GM21367 (cell line): ENCODE measurements around the gene RPS6KL1.
A peak's percentile ranks its signal among the peaks of the same experiment; 100 is the strongest.

ENCODE experiments used
- ATAC-seq: cut with Tn5 transposase; IDR thresholded peaks from one replicate; pipeline ENCODE4 v1.9.1; 2021; ENCODE audit not compliant: unreplicated experiment

The RPS6KL1 gene

DNA sequence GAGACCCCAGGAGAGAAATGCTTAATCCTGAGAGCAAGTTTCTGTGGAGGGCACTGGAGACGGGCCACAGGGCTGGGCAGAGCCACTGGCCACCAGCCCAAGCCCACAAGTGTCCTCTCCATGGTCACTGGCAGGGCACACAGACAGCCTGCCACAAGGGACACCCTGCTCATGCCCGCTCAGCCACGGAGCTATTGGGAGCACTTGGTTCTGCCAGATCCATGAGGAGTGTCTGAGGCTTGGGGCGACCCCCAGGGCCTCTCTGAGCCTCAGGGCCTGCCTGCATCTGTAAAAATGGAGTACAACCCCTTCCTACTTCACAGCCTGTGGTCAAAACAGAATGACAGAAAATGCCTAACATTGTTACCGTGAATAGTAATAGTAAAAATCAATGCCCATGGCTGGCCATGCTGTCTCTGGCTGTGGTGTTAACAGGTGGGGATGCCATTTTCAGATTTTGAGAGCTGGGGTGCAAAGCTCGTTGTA lies 29.2 kb upstream of the RPS6KL1 start:
- ATAC-seq, result no peak

DNA sequence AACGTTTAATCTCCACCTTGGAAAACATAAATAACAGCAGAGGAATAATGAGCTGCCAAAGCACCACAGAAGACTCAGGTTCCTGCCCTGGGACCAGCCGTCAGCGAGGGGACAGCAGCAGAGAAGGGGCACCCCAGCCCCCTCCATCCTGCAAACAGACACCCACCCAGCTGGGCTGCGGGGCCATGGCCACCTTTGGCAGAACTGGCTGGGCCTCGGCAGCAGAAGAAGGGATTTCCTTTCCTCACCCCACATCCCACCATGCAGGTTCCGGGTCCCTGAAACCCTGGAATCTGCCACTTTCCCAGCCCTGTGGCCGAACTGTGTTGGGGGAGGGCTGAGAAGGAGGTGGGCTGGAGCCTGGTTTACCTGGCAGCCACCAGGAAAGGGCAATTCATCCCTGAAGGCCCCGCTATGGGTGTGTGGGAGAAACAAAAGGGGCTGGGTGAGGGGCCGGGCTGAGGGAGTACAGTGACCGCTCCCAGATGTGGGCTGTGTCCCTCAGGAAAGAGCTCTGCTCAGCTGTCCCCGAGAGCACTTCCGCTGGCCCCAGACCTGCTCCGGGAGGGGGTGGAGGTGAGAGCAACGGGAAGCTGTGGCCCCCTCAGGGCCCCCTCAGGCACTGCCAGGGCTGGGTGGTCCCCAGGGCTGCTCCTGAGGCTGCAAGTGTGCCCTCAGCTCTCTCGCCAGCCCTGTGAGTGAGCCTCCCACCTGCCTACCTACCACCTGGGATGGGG lies 28.6 kb upstream of the RPS6KL1 start:
- no peak for ATAC-seq

DNA sequence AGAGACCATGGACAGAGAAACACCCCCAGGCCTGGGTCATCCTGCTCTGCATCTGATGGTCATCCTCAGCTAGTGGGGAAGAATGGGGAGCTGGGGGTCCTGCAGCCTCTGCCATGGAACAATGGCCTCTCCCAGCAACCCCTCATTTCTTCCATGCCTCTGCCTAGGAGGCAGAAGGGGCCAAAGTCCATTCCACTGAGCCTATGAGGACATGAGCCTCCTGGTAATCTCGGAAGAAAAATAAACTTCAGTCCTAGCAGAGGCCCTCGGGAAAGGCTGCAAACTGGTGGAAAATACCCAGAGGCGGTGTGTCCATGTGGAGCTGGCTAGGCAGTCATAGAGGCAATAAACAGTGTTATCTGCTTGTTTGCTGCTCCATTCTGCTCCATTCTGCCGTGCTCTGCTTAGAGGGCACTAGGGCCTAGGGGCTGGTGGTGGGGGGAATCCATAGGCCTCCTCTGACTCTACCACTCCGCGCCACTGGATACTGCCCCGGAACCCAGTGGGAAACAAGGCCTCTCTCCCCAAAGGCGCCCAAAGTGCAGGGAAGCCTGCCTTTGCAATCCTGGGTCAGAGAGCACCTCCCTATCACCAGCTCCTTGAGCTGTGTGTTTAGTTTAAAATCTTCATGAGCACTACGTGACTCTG lies 27.9 kb upstream of the RPS6KL1 start:
- ATAC-seq, result no peak

DNA sequence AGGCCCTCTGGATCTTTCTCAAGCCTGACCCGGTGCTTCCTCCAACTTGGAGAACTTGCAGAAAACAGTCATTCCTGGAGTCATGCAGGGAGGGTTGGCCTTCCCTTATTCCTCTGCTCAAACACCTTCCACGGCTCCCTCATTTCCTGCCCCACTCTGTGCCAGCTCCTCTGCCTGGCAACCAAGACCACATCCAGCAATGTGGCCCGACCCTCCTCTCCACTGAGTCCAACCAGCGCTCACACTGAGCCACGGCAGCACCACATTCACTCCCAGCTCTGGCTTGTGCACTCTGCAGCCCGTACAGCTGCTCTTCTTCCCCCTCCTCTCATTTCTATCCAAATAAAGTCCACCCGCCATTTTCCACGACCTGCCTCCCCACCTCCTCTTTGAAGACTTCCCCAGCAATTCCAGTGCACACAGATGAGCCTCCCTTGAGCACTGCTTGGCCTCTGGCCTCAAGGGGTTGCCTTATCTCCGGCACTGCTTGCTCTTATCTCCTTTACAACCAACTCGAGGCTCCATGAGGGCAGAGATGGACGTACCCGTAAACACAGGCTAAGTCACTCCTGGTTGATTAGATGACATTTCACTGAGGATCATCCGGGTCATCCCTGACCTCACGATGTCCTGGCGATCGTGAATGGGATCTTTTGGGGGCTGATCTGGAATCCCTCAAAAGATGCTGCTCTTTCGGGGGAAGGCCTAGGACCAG lies 27.0 kb upstream of the RPS6KL1 start:
- no peak for ATAC-seq

DNA sequence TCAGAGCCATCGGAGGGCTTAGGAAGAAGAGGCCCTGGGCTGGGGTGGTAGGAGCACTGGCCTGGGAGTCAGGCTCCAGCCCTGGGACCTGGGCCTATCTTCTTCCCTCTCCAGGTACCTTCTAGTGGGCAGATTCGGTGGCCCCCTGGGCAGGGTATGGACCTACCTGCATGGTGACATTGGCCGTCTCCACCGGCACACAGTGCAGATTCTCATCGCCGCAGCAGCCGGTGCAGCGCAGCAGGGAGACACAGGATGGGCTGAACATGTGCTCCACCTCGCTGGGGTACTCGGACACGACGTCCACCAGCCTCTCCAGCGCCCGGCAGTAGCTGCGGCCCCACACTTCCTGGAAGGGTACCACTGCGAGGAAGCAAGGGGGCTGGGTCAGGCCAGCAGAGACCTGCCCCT lies 26.1 kb upstream of the RPS6KL1 start:
- ATAC-seq, result no peak

DNA sequence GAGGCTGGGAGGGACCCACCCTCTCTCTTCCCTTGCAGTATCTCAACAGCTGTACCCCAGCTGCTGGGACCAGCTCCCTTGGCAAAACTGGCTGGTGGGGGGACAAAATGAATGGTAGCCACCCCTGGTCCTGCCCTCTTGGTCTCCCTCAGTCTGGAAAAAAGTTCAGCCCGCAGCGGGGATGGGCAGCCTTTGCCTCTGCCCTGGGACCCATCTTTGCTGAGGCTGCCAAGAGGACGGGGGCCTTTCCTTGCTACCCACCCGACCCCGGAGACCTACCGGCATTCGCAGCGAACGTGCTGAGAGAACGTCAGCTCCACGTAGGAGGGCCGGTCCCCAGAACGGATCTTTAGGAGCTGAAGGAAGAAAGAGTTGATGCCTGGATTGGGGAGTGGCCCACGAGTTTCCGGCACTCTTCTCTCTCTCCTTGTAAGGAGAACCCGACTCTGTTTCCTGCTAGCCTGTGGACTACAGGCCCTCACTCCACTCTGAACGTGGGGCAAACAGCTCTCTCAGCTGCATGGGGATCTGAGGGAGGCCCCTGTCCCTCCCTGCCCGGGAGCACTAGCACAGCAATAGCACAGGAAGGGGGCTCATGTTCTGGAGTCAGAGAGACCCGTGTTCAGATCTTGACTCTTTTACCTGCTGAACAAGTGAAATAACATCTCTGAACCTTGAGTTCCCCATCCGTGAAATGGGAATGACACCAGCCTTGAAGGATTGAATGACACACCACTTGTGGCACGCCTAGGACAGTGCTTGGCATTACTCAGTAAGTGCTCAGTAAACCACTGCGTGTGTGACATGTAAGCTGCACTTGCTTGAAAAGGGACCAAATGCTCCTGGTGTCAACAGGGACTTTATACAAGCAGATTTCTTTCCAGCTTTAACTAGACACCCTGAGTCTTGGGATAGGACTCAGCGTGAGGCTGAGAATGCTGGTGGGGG lies 25.4 kb upstream of the RPS6KL1 start:
- ATAC-seq, result no peak

DNA sequence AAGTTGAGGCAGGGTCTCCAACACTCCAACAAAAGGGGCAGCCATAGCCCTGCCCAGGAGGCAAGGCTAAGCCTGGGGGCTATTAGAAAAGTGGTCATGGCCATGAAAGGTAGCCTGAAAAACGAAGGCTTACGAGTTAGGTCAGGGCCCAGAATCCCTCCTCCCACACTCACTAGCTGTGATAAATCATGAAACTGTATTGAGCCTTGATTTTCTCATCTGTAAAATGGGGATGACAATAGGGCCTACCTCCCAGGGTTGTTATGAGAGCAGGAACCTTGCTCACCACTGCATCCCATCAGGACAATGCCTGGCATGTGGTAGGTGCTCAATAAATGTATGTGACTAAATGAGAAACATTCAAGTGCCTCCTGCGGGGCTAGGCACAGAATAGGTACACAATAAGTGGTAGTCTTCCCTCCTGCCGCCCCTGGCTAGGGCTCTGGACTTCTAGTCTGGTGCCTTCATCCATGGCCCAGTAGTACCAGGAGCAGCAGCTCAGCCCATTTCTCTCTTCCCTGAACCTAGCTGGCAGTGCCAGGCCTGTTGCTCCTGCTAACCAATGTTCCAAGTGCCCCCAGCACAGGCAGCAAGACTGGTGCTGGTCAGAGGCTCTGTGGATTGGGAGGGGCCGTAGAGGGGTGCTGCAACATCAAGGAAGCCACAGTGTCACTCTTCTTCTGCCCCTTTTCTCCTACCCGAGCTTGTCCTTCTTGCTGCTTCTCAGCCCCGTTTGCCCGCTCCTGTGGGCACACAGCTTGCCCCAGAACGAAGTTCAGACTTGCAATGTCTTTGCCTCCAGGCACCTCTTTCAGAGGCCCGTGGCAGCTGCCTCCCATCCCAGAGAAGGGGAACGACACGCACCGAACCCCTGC lies 24.5 kb upstream of the RPS6KL1 start:
- ATAC-seq, result no peak

DNA sequence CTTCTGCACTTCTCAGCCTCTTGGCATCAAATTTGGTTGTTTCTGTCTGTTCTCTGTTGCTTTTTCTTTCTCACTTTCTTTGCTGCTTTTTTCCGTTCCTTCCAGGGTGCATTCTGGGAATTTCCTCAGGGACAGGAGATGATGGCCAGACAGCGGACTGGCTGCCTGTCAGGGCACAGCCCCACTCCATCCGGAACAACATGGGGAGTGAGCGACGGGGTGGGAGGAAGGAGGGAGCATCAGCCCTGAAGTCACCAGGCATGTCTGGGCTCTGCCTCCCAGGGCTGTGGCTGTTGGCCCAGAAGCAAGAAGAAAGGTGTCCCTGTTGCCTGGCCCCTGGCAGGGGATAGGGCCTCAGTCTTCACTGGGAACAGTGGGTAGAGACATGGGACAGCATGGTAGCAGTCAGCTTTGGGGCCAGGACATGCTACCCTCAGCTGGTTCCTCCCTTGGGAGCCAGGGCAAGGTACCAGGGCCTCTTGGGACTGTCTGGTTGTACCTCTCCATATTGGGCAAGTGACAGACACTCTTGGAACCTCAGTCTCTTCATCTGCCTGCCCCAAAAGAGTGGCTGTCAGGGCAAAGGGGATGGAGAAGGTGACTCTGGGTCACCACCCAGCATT lies 23.7 kb upstream of the RPS6KL1 start:
- ATAC-seq, result no peak

DNA sequence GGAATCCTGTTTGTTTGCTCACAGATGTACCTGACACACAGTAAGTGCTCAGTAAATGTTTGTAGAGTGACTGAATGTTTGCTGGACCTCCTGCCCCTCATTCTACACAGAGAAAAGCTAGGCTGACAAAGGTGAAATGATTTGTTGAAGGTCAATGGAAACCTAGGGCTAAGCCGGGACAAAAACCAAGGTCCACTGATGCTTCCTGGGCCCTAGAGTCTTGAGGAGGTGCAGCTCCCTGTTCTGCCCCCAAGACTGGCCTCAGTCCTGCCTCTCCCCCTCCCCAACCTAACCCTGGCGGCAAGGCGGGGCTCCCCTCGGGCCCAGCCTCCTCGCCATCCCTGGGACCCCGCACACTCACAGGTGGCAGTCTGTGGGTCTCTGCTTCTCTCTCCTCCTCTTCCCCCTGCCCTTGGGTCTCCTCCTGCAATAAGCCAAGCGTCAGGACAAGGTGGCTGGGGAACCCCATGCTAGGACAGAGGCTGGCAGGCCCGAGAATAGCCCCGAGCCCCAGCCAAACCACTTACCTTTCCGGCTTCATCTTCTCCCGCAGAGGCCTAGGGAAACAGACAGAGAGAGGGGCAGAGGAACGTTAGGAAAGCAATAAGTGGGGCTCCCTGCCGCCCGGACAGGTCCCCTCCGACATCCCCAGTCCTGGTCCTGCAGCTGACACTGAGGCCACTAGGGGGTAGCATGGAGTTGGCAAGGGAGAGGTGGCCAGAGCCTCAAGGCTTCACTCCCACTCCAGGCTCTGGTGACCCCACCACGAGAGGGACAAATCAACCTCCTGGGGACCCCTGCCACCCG lies 23.0 kb upstream of the RPS6KL1 start:
- no peak for ATAC-seq

DNA sequence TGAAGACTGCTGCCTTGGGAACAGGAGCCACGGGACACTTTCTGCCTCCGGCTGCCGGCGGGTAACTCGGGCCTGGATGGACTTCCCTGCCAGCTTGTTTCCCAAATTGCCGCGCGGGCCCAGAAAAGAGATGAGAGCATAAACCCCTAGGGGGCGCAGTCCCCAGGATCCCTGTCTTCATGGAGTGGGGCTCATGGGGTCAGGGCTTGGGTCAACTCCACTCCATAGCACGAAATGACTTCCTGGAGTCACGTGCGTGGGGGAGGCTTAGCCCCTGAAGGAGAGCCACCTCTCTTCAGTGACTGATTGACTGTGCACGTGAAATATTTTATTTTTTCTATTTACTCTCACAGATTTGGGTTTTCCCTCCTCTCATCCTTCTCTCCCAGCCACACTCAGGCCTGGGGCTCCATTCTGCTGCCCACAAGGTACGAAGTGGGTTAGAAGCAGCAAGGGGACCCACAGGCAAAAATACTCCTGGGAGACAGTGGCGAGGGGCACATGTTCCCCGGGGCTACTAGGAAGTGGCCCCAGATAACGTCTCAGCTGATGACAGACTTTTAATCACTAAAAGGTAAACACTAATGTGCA lies 22.3 kb upstream of the RPS6KL1 start:
- ATAC-seq, result no peak

DNA sequence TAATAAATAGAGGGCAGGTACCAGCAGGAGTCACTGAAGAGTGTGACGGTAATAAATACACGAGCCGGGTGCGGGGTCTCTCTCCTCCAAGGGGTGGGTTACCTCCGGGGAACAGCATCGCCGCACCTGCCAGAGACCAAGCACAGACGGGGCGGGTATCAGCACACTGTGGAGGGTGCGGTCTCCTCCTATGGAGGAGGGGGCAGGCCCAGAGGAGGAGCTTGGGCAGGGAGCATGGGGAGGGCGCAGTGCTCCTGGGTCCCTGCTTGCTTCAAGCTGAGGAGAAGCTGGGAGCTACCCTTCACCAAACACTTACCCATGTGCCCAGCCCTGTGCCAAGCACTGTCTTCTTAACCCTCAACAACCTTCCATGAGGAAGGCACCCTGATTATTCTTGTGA lies 19.5 kb upstream of the RPS6KL1 start:
- ATAC-seq, result peak; percentile 34

DNA sequence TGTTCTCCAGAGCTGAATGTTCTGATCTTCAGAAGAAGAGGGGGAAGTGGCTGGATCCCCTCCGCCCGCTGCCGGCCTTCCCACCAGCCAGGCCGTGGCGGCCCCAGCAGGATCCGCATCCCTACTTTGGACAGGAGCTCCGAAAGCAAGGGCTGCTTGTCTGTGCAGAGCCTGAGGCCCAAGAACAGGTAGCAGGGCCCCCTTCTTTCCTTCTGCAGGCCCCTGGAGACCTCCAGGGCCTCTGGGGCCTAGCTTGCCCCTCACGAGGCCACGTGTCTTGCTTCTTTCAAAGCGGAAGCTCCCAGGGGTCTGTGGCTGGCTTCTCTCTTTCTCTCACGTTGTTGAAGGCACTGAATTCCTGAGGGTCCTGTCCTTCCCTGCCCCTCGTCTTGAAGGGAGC lies 19.1 kb upstream of the RPS6KL1 start:
- peak; percentile 18 for ATAC-seq

DNA sequence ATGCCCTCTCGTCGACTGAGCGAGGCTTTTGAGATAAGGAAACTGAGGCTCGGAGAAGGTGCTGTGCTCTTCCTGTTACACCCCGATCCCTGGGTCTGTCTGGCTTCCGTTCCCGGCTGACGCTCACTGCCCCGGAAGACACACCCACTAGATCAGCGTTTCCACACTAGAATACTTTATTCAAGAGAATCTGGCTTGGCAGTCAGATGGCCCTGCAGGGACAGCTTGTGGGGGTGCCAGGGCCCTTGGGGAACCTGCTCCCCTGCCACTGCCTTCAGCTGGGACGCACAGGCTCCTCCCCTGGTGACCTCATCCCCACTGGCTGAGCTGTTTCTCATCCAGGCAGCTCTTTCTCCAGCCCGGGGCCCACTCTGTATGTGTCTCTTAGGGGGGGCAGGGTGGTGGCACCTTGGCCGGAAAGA lies 18.6 kb upstream of the RPS6KL1 start:
- ATAC-seq, result peak; percentile 34

DNA sequence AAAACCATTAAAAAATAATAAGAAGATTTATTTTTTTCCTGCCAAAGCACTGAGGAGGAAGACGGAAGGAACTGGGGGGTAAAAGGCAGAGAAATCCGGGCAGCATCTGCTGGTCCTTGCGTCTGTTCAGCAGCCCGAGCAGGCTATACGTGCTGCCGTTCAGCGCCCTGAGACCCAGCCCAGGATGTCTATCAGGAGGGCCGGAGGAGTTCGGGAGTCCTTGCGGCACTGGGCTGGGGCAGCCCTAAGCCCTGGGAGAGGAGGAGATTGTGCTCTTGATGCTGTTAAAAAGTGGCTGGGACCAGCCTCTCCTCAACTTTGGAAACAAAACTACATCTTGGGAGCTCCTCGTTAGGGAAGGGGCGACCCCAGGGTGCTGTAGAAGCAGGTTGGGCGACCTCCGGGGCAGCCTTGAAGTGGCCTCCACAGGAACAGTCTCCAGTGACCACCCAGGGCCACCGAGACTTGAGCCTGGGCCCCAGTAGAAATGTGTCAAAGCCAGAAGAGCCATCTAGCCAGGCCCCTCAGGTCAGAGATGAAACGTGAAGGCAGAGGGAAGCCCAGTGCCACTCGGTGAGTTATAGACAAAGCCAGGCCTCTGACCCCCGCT lies 18.0 kb upstream of the RPS6KL1 start:
- no peak for ATAC-seq

DNA sequence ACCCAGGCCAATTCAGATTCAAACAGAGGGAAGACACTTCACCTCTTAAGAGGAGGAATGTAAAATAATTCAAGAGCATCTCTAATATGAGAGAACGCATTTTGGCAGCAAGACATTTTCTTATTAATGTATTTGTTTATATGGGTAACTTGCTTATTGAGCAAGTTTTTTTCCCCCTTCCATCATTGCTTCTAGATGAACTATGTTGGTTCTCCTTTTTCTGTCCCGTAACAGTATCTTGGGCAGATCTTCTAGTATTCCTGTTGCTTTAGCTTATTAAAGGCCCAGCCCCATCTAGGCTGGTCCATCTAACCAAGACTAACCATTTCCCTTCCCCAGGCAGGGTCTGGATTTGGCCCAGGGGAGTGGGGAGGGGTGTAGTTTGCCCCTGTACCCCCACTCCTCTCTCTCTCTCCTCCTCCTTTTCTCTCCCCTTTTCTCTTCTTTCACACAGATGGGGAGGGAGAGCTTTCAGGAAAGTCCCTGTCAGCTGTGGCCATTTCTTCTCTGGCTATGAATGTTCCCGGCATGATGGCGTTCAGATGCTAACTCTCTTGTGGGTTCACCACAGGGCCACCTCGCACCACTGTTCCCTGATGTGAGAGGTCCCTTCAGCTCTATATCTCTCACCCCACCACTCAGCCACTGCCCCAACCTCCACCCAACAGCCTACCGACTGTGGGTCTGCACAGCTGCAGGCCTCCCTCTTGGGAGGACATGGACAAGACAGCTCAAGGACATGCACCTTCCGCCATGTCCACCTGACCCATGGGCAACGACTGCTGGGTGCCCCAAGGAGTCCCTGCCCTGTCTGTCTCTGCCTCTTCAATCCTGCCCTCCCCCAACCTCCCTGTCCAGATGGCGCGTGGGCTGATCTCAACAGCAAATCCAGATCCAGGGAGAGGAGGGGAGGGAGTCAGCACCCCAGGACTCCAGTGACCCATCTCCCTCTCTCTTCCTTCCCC lies 15.8 kb upstream of the RPS6KL1 start:
- ATAC-seq, result no peak

DNA sequence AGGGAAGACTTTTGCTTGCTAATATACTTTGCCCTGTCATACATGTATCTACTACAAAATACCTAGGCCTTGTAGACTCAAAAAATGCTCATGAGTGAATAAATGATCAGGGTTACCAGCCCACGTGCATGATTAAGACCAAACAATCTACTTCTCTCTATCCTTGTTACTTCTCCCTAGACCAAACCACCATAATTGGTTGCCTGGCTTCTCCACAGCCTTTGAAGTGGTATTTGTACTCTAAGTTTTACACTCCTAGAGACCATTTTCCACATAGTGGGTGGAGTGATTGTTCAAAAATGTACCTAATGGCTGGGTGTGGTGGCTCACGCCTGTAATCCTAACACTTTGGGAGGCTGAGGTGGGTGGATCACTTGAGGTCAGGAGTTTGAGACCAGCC lies 14.1 kb upstream of the RPS6KL1 start:
- ATAC-seq, result no peak

DNA sequence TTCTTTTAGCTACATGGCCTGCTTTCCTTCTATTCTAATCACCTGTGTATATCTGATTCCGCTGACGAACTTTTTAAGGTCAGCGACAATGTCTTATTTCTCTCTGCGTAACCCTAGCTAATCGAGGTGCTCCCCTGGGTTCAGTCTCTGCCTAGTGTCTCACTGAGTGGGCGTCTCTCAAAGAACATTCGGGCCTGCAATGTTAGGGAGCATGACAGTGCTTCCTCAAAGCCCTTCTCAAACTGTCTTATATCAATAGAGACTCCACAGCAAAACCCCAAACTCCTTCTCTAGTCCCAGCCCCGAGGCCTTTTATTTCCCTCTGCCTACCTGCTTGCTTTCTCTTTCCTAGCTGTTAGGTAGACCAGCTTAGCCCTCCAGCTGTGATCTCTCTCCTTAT lies 13.7 kb upstream of the RPS6KL1 start:
- ATAC-seq, result no peak
